H1 (cell line): ENCODE data around the gene NAE1. TPM values are rescaled to one million over a fixed set of nuclear protein-coding genes. Genes with fewer than 3 reads are reported as not detected.

Experiments used
- CTCF ChIA-PET: fragments of 300-600 bp; sonication (Branson Sonifier 250); formaldehyde crosslinking; loops from one replicate; lab custom pipeline; 2021; ENCODE audit not compliant: partially characterized antibody; lab: Charles Lee
- POLR2A ChIA-PET: fragments of 300-600 bp; sonication (Branson Sonifier 250); formaldehyde crosslinking; loops from one replicate; lab custom pipeline; 2021; ENCODE audit warnings: inconsistent platforms; ENCODE audit not compliant: partially characterized antibody; lab: Charles Lee
- DNase-seq, 2 experiments: peaks; one replicate each; pipeline versions ENCODE4 v3.0.0 to v3.0.0-alpha.2; 2010 to 2022; ENCODE audit warnings: low spot score in 2 of 2, low read depth in 1 of 2, mixed read lengths in 1 of 2
- FAIRE-seq: peaks from 2 replicates; lab custom pipeline; 2011; peaks lifted over from hg19 to GRCh38; lab: Jason Lieb, UNC
- H2AFZ ChIP-seq: 2 replicates; pipeline ENCODE4 v1.8.1; 2012; ENCODE audit warnings: low read length, inconsistent platforms
- H2AK5ac ChIP-seq: 2 replicates; pipeline ENCODE4 v1.6.1; 2013; ENCODE audit warnings: low read depth, low read length
- H2BK120ac ChIP-seq: replicated peaks from 2 replicates; pipeline ENCODE3; 2013; ENCODE audit warnings: low read depth, low read length, inconsistent platforms
- H2BK12ac ChIP-seq: 2 replicates; pipeline ENCODE4 v1.6.1; 2013; ENCODE audit warnings: low read depth, low read length
- H2BK15ac ChIP-seq: 2 replicates; pipeline ENCODE4 v1.6.1; 2013; ENCODE audit warnings: low read length
- H2BK20ac ChIP-seq: 2 replicates; pipeline ENCODE4 v1.6.1; 2013; ENCODE audit warnings: low read length
- H2BK5ac ChIP-seq: 2 replicates; pipeline ENCODE4 v1.6.1; 2013; ENCODE audit warnings: low read depth, low read length
- H3K14ac ChIP-seq: 2 replicates; pipeline ENCODE4 v1.6.1; 2013; ENCODE audit warnings: inconsistent platforms; ENCODE audit not compliant: insufficient read length
- H3K18ac ChIP-seq: 2 replicates; pipeline ENCODE4 v1.6.1; 2013; ENCODE audit warnings: low read length; ENCODE audit errors: extremely low read depth
- H3K23ac ChIP-seq: 2 replicates; pipeline ENCODE4 v1.6.1; 2013; ENCODE audit warnings: inconsistent platforms; ENCODE audit not compliant: insufficient read length
- H3K23me2 ChIP-seq: 2 replicates; pipeline ENCODE4 v1.6.1; 2013; ENCODE audit warnings: low read depth, low read length
- H3K27ac ChIP-seq: 2 replicates; pipeline ENCODE4 v1.6.1; 2011; ENCODE audit warnings: low read depth, low read length, inconsistent platforms
- H3K27me3 ChIP-seq, 4 experiments: replicated peaks in 1 of 4; 1 replicate in 1 of 4; 2 replicates in 3 of 4; pipeline versions ENCODE4 v1.6.1 to v1.8.1; 2011 to 2013; ENCODE audit warnings: low read length in 3 of 4, mild to moderate bottlenecking in 3 of 4, inconsistent platforms in 2 of 4, mixed read lengths in 2 of 4, moderate library complexity in 1 of 4; ENCODE audit not compliant: control insufficient read depth in 3 of 4, insufficient read depth in 3 of 4; ENCODE audit errors: extremely low read depth in 1 of 4
- H3K36me3 ChIP-seq, 4 experiments: 2 replicates each; pipeline versions ENCODE4 v1.6.1 to v1.8.1; 2011 to 2013; ENCODE audit warnings: mild to moderate bottlenecking in 4 of 4, low read length in 3 of 4, moderate library complexity in 2 of 4, control low read depth in 1 of 4, inconsistent platforms in 1 of 4; ENCODE audit not compliant: insufficient read depth in 4 of 4, control insufficient read depth in 2 of 4
- H3K4ac ChIP-seq: replicated peaks from 2 replicates; pipeline ENCODE3; 2013; ENCODE audit warnings: low read length, low read depth, mixed read lengths, inconsistent platforms; ENCODE audit not compliant: insufficient read length
- H3K4me1 ChIP-seq, 4 experiments: replicated peaks in 1 of 4; 1 replicate in 1 of 4; 2 replicates in 3 of 4; pipeline versions ENCODE4 v1.6.1 to v1.8.1; 2011 to 2013; ENCODE audit warnings: low read length in 3 of 4, inconsistent platforms in 2 of 4, mixed read lengths in 1 of 4; ENCODE audit not compliant: insufficient read depth in 4 of 4, control insufficient read depth in 3 of 4
- H3K4me2 ChIP-seq, 2 experiments: 2 replicates each; pipeline versions ENCODE4 v1.6.1 to v1.8.1; 2011 to 2013; ENCODE audit warnings: low read depth in 2 of 2, low read length in 2 of 2, control low read depth in 1 of 2, inconsistent platforms in 1 of 2, mild to moderate bottlenecking in 1 of 2; ENCODE audit not compliant: insufficient read depth in 1 of 2
- H3K4me3 ChIP-seq, 4 experiments: fragments of 200-600, 300-600 bp in 1 of 4; sonication (generic), shearing (Covaris generic), sonication (Bioruptor Twin) in 1 of 4; 2 replicates each; pipeline versions ENCODE4 v1.5.1 to v1.8.1; 2011 to 2016; ENCODE audit warnings: low read length in 4 of 4, low read depth in 3 of 4, control low read depth in 2 of 4, inconsistent platforms in 2 of 4, mild to moderate bottlenecking in 2 of 4, mixed read lengths in 1 of 4, moderate library complexity in 1 of 4; ENCODE audit not compliant: insufficient read depth in 2 of 4; ENCODE audit errors: extremely low read depth in 1 of 4
- H3K56ac ChIP-seq: replicated peaks from 2 replicates; pipeline ENCODE3; 2013; ENCODE audit warnings: low read depth, mild to moderate bottlenecking, mixed read lengths, low read length, inconsistent platforms; ENCODE audit not compliant: insufficient read length
- H3K79me1 ChIP-seq: 2 replicates; pipeline ENCODE4 v1.6.1; 2013; ENCODE audit warnings: low read depth, low read length, control low read depth
- H3K79me2 ChIP-seq, 2 experiments: 2 replicates each; pipeline versions ENCODE4 v1.6.1 to v1.8.1; 2012 to 2013; ENCODE audit warnings: low read length in 2 of 2, mild to moderate bottlenecking in 2 of 2, inconsistent platforms in 1 of 2; ENCODE audit not compliant: insufficient read depth in 2 of 2, control insufficient read depth in 1 of 2
- H3K9ac ChIP-seq, 4 experiments: replicated peaks in 1 of 4; 1 replicate in 1 of 4; 2 replicates in 3 of 4; pipeline versions ENCODE4 v1.6.1 to v1.8.1; 2011 to 2013; ENCODE audit warnings: low read depth in 3 of 4, low read length in 3 of 4, control low read depth in 2 of 4, mild to moderate bottlenecking in 2 of 4, moderate library complexity in 2 of 4, inconsistent platforms in 1 of 4; ENCODE audit errors: extremely low read depth in 1 of 4
- H3K9me3 ChIP-seq, 2 experiments: 2 replicates each; pipeline versions ENCODE4 v1.6.1 to v1.8.1; 2012 to 2013; ENCODE audit warnings: mild to moderate bottlenecking in 2 of 2, moderate library complexity in 2 of 2, control low read depth in 1 of 2, inconsistent platforms in 1 of 2, low read depth in 1 of 2, low read length in 1 of 2, mixed read lengths in 1 of 2; ENCODE audit not compliant: insufficient read depth in 2 of 2
- H4K20me1 ChIP-seq, 2 experiments: replicated peaks in 1 of 2; 2 replicates each; pipeline versions ENCODE3 to v1.8.1; 2011 to 2013; ENCODE audit warnings: inconsistent platforms in 2 of 2, low read length in 2 of 2, mild to moderate bottlenecking in 1 of 2; ENCODE audit not compliant: insufficient read depth in 2 of 2, control insufficient read depth in 1 of 2
- H4K5ac ChIP-seq: 2 replicates; pipeline ENCODE4 v1.6.1; 2013; ENCODE audit warnings: low read length, low read depth, mixed read lengths, inconsistent platforms; ENCODE audit not compliant: insufficient read length
- H4K8ac ChIP-seq: 2 replicates; pipeline ENCODE4 v1.8.0; 2013; ENCODE audit warnings: mild to moderate bottlenecking, moderate library complexity, low read length, inconsistent platforms; ENCODE audit not compliant: insufficient read depth; ENCODE audit errors: extremely low read depth
- H4K91ac ChIP-seq: replicated peaks from 2 replicates; pipeline ENCODE3; 2013; ENCODE audit warnings: low read length, mixed read lengths, inconsistent platforms; ENCODE audit not compliant: insufficient read length
- HDAC6 ChIP-seq: IDR thresholded peaks from one replicate; pipeline ENCODE4 v1.7.1; 2012; ENCODE audit warnings: low read depth, mild to moderate bottlenecking, inconsistent platforms, low read length, moderate library complexity
- JUN ChIP-seq: IDR thresholded peaks from 2 replicates; pipeline ENCODE4 v1.6.1; 2011; ENCODE audit warnings: low read depth, mild to moderate bottlenecking, improper control_type of control experiment, low read length
- SUZ12 ChIP-seq: fragments of 200-600 bp; sonication (generic); IDR thresholded peaks from 2 replicates; pipeline ENCODE4 v1.6.1; 2012; ENCODE audit warnings: mild to moderate bottlenecking, inconsistent platforms, low read length, moderate library complexity, mixed read lengths
- TAF7 ChIP-seq: optimal IDR thresholded peaks from 2 replicates; pipeline ENCODE3; 2011; ENCODE audit warnings: low read depth, mild to moderate bottlenecking, inconsistent platforms, low read length, moderate library complexity, borderline replicate concordance
- TEAD4 ChIP-seq: IDR thresholded peaks from 2 replicates; pipeline ENCODE4 v1.6.1; 2012; ENCODE audit warnings: low read depth, low read length, inconsistent platforms, mixed read lengths
- WGBS, 2 experiments: shearing (Covaris generic) in 1 of 2; methylation state at CpG; one replicate each; pipeline versions ENCODE4 v1.1.6 to v1.1.7; 2013 to 2015; ENCODE audit warnings: low lambda C conversion rate in 2 of 2, mixed read lengths in 2 of 2, inconsistent platforms in 1 of 2, low coverage in 1 of 2, missing lambda C conversion rate in 1 of 2; ENCODE audit not compliant: insufficient replicate concordance in 2 of 2, insufficient coverage in 1 of 2, insufficient read length in 1 of 2; ENCODE audit errors: extremely low coverage in 1 of 2, missing lambda C conversion rate in 1 of 2; 5-methylcytosine and 5-hydroxymethylcytosine counted together
- polyA plus RNA-seq, 7 experiments: library from polyadenylated mRNA; depleted of rRNA in 3 of 7; stranded (reverse) in 5 of 7; unstranded in 2 of 7; fragments of >200 nt in 5 of 7; fragments of 200-250 nt in 2 of 7; gene quantifications; 1 replicate in 5 of 7; 2 replicates in 1 of 7; 4 replicates in 1 of 7; pipeline versions ENCODE4 v1.2.1 to v1.2.3, GENCODE V29; 2011 to 2013; ENCODE audit warnings: missing spikeins in 2 of 7, mixed read lengths in 2 of 7
- total RNA-seq: library from RNA; stranded (reverse); fragmentation: NEBNext Ultra II Directional; extraction: Animal tissue kit (Norgen Biotek cat#: 25700); gene quantifications from 2 replicates; pipeline ENCODE4 v1.2.1, GENCODE V29; 2021

NAE1 gene
- total and polyA plus RNA-seq, 2 of the 8 experiments (the other 6 are each of a cell fraction or from before 2014, with no cell fraction given): 66.6 to 155 TPM

- Histone ChIP-seq H4K20me1 (no peaks in the 10 kb centered on the region), H3K27ac (no peak overlapping the region), H3K9ac (no peak overlapping the region), H2BK15ac (no peak overlapping the region), H3K56ac (no peak overlapping the region), H4K91ac (no peak overlapping the region), H3K4me1 (no peaks in the 10 kb centered on the region), H3K23ac (no peak overlapping the region), H3K4ac (no peak overlapping the region), H3K4me2 (no peak overlapping the region), H3K18ac (no peak overlapping the region), H2BK5ac (no peak overlapping the region), H2BK12ac (no peak overlapping the region), H3K9me3 (no peaks in the 10 kb centered on the region), H2AFZ (no peak overlapping the region), H3K27me3 (no peaks in the 10 kb centered on the region), H2AK5ac (no peak overlapping the region), H3K23me2 (no peaks in the 10 kb centered on the region), H3K14ac (no peak overlapping the region), H2BK20ac (no peak overlapping the region), H2BK120ac (no peak overlapping the region), H3K79me1 (no peaks in the 10 kb centered on the region), H4K5ac (no peak overlapping the region), H3K4me3 (no peak overlapping the region), H3K36me3 (no peaks in the 10 kb centered on the region), H4K8ac (no peak overlapping the region), H3K79me2 (no peaks in the 10 kb centered on the region)
- WGBS, 2 experiments: 73% methylated on average over 4 of the region's 4 CpGs; no CpG with 5 or more reads in 1 of the 2 experiments
- ChIA-PET CTCF (interaction anchor here (0.7 to 9.3 kb wide), 7 partner anchors 9 to 29 kb away, joined by 3 to 80 read pairs (median 4); partner anchors contain the start of gene NAE1), POLR2A (interaction anchor here (0.9 to 1.0 kb wide), 2 partner anchors 9 to 12 kb away, joined by 3 to 6 read pairs; no protein-coding TSS in a partner anchor)
- FAIRE-seq (no peak), DNase-seq (no peak)
- TF ChIP-seq HDAC6: no peak
- TF ChIP-seq TEAD4: no peak
- TF ChIP-seq SUZ12: no peak
- TF ChIP-seq JUN: no peak
- TF ChIP-seq TAF7: no peak
Measured at GRCh38 chr16:66858740-66859396, 28.1 kb upstream of the NAE1 start.
